Adrenal gland (tissue), 12 donors: ENCODE results near the gene NCOA5. TPM values are rescaled to one million over a fixed set of nuclear protein-coding genes. Genes with fewer than 3 reads are reported as not detected.
"Not testable (repeated sequence)": the region's sequence is repeated elsewhere in the genome, so short reads cannot be mapped to it uniquely, and the experiment has no call there.

Experiments
- DNase-seq, 7 donors: peaks; one replicate each; pipeline ENCODE4 v3.0.0-alpha.2; 2019 to 2020
- H3K27ac ChIP-seq, 5 donors: fragments of 200-600 bp; sonication (generic) in 4 of 5; 1 replicate in 3 of 5; 2 replicates in 2 of 5; pipeline versions ENCODE4 v1.5.1 to v1.8.0; 2016 to 2020; ENCODE audit warnings: mild to moderate bottlenecking in 1 of 5
- H3K27me3 ChIP-seq: fragments of 200-600 bp; 2 replicates; pipeline ENCODE4 v1.8.0; 2021
- H3K36me3 ChIP-seq, 2 donors: fragments of 200-600 bp; replicated peaks in 1 of 2; 1 replicate in 1 of 2; 2 replicates in 1 of 2; pipeline versions ENCODE4 v1.5.1 to v1.8.0; 2018 to 2022
- H3K4me1 ChIP-seq, 2 donors: fragments of 200-600 bp; replicated peaks in 1 of 2; 1 replicate in 1 of 2; 2 replicates in 1 of 2; pipeline versions ENCODE4 v1.5.1 to v1.8.0; 2018 to 2021
- H3K4me3 ChIP-seq, 4 donors: fragments of 200-600 bp; sonication (generic) in 3 of 4; one replicate each; pipeline ENCODE4 v1.5.1; 2016 to 2018
- H3K9me3 ChIP-seq, 3 donors: fragments of 200-600 bp; sonication (generic) in 1 of 3; replicated peaks in 1 of 3; 1 replicate in 2 of 3; 2 replicates in 1 of 3; pipeline versions ENCODE4 v1.5.1 to v1.8.0; 2016 to 2021
- POLR2A ChIP-seq, 2 donors: fragments of 450-650 bp; IDR thresholded peaks; one replicate each; pipeline ENCODE4 v1.6.1; 2017; ENCODE audit warnings: antibody characterized with exemption in 2 of 2, mild to moderate bottlenecking in 2 of 2, moderate library complexity in 1 of 2
- WGBS, 4 donors: extraction: QIAGEN DNeasy Blood & Tissue Kit in 2 of 4; methylation state at CpG; one replicate each; pipeline versions ENCODE4 v1.1.5 to v1.1.7; 2013 to 2017; 5-methylcytosine and 5-hydroxymethylcytosine counted together
- intact Hi-C, 2 donors: fragments of 100-400 bp; cut with DNase I; formaldehyde crosslinking; loops; one replicate each; pipeline versions ENCODE4 v1.14.1 to v1.15.0; 2022 to 2023
- polyA plus RNA-seq, 3 donors: library from polyadenylated mRNA; stranded (reverse); fragments of 200-250 nt in 2 of 3; fragments of 350-450 nt in 1 of 3; fragmentation: Illumina TruSeq in 1 of 3; extraction: RNeasy Lipid Tissue Mini Kit (QIAGEN cat#74804) in 1 of 3; gene quantifications; one replicate each; pipeline ENCODE4 v1.2.3, GENCODE V29; 2013 to 2014
- total RNA-seq, 9 donors: library from RNA; depleted of rRNA in 4 of 9; stranded (reverse); fragments of >200 nt in 4 of 9; fragments of 120-200 nt in 1 of 9; fragmentation: NEBNext Ultra II Directional in 1 of 9; extraction: Animal tissue kit (Norgen Biotek cat#: 25700) in 1 of 9; gene quantifications; one replicate each; pipeline versions ENCODE4 v1.1.0 to v1.2.4, GENCODE V29; 2013 to 2023
- TF ChIP-seq, protein P1 (sequence below), 6 experiments: fragments of 450-650 bp in 4 of 6; fragments of 200-600 bp in 2 of 6; sonication (generic) in 1 of 6; IDR thresholded peaks; 1 replicate in 5 of 6; 2 replicates in 1 of 6; pipeline versions ENCODE4 v1.5.1 to v1.8.0; 2016 to 2021; ENCODE audit warnings: antibody characterized with exemption in 6 of 6, mild to moderate bottlenecking in 2 of 6, moderate library complexity in 1 of 6
- donor health status: healthy with polysubstance abuse.
- donor health status: Bipolar disorder and iron deficiency.
- donor health status: DM: yes; HTN: yes; CAD: no.
- donor health status: DM: no; HTN: no; CAD: no.
- donor health status: DM: no; HTN: no; CAD: no.
- donor health status: DM: yes; HTN: yes; CAD: no.

NCOA5 gene
- total and polyA plus RNA-seq, 12 donors = 17.8 to 44.8 (median 24.7) TPM

DNA sequence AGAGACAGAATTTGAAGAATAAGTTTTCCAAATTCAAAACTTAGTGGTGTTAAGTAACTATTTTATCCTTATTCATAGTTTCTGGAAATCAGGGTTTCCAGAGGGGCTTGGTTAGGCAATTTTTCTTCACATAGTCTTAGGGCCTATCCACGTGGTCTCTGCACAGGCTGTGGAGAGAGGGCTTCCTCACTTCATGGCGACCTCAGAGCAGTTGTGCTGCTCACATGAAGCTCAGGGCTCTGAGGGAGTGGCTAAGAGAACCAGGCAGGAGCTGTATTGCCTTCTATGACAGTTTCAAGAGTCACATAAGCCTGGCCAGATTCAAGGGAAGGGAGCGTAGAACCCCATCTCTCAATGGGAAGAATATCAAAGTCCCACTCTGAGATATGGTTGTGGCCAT, 14.5 kb upstream of the NCOA5 start:
- no peaks in the 10 kb centered on the region for H3K27me3 ChIP-seq
- no peak for DNase-seq
- intact Hi-C loops = no loop called here
- no peaks in the 10 kb centered on the region for H3K9me3 ChIP-seq
- H3K4me1 ChIP-seq = no peaks in the 10 kb centered on the region
- no peaks in the 10 kb centered on the region for H3K36me3 ChIP-seq
- WGBS, 4 donors = 50 to 90% (median 81%) methylated on average over 1 to 3 of the region's 3 CpGs
- H3K4me3 ChIP-seq = no peak overlapping the region
- TF ChIP-seq POLR2A (IDR thresholded peaks at IDR 0.05) = no peak
- TF ChIP-seq, protein P1, sequence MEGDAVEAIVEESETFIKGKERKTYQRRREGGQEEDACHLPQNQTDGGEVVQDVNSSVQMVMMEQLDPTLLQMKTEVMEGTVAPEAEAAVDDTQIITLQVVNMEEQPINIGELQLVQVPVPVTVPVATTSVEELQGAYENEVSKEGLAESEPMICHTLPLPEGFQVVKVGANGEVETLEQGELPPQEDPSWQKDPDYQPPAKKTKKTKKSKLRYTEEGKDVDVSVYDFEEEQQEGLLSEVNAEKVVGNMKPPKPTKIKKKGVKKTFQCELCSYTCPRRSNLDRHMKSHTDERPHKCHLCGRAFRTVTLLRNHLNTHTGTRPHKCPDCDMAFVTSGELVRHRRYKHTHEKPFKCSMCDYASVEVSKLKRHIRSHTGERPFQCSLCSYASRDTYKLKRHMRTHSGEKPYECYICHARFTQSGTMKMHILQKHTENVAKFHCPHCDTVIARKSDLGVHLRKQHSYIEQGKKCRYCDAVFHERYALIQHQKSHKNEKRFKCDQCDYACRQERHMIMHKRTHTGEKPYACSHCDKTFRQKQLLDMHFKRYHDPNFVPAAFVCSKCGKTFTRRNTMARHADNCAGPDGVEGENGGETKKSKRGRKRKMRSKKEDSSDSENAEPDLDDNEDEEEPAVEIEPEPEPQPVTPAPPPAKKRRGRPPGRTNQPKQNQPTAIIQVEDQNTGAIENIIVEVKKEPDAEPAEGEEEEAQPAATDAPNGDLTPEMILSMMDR (IDR thresholded peaks at IDR 0.05) = no peak
- H3K27ac ChIP-seq = no peak overlapping the region

DNA sequence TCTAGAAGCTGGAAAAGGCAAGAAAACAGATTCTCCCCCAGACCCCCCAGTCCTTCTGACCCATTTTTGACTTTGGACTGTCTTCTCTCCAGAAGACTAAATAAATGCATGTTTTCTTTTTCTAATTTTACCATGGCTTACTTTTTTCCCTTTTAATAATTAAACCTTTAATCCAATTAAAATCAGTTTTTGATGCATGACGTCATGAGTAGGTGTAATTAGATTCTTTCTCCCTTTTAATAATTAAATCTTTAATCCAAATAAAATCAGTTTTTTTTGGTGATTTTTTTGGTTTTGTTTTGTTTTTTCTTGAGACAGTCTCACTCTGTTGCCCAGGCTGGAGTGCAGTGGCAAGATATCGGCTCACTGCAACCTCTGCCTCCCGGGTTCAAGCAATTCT, 13.2 kb upstream of the NCOA5 start:
- no peaks in the 10 kb centered on the region for H3K9me3 ChIP-seq
- no peaks in the 10 kb centered on the region for H3K36me3 ChIP-seq
- intact Hi-C loops = no loop called here
- TF ChIP-seq POLR2A (IDR thresholded peaks at IDR 0.05) = no peak
- TF ChIP-seq, protein P1 (IDR thresholded peaks at IDR 0.05) = no peak
- H3K27me3 ChIP-seq = no peaks in the 10 kb centered on the region
- no peaks in the 10 kb centered on the region for H3K4me1 ChIP-seq
- no peak overlapping the region for H3K4me3 ChIP-seq
- DNase-seq = no peak
- H3K27ac ChIP-seq = no peak overlapping the region
- WGBS, 4 donors = 80 to 87% (median 83%) methylated on average over 3 of the region's 3 CpGs

DNA sequence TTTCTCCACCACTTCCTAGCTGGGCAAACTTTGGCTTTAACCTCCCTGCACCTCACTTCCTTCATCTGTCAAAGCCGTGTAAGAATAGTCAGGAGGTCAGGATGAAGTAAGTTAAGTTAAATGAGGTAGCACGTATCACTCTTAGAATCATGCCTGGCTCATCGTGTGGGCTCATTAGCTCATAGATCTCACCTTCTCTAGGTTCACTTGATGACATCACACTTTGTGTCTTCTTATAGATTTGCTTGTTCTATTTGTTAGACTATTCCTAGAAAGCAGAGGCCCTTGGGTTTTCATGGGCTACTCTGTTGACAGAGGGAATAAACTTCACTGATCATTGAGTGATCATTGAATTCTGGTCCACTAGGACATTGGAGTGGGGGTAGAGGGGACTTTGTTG, 12.2 kb upstream of the NCOA5 start:
- H3K4me1 ChIP-seq = no peaks in the 10 kb centered on the region
- 78 to 85% (median 82%) methylated on average over 3 of the region's 3 CpGs for WGBS, 4 donors
- intact Hi-C loops = no loop called here
- H3K27ac ChIP-seq = no peak overlapping the region
- H3K27me3 ChIP-seq = no peaks in the 10 kb centered on the region
- no peak overlapping the region for H3K4me3 ChIP-seq
- DNase-seq = no peak
- H3K9me3 ChIP-seq = no peaks in the 10 kb centered on the region
- H3K36me3 ChIP-seq = no peaks in the 10 kb centered on the region
- TF ChIP-seq, protein P1 (IDR thresholded peaks at IDR 0.05) = no peak
- TF ChIP-seq POLR2A (IDR thresholded peaks at IDR 0.05) = no peak

DNA sequence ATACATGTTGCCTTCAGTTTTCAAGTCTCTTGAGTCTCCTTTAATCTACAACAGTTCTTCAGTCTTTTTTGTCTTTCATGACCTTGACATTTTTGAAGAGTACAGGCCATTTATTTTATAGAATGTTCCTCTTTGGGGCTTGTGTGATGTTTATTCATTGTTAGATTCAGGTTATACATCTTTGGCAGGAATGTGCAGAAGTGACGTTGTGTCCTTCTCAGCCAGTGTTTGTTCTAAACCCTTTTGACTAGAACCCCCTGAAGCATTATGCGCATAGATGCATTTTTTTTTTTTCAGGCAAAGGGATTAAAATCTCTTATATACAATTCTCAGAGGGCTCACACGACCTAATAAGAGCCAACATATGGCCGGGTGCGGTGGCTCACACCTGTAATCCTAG, 11.2 kb upstream of the NCOA5 start:
- H3K4me3 ChIP-seq = no peak overlapping the region
- DNase-seq = no peak
- no peaks in the 10 kb centered on the region for H3K4me1 ChIP-seq
- H3K36me3 ChIP-seq = no peaks in the 10 kb centered on the region
- no peak overlapping the region for H3K27ac ChIP-seq
- TF ChIP-seq POLR2A (IDR thresholded peaks at IDR 0.05) = no peak
- TF ChIP-seq, protein P1 (IDR thresholded peaks at IDR 0.05) = no peak
- intact Hi-C loops = no loop called here
- H3K9me3 ChIP-seq = no peaks in the 10 kb centered on the region
- no peaks in the 10 kb centered on the region for H3K27me3 ChIP-seq
- 68 to 71% (median 70%) methylated on average over 5 of the region's 5 CpGs for WGBS, 4 donors

DNA sequence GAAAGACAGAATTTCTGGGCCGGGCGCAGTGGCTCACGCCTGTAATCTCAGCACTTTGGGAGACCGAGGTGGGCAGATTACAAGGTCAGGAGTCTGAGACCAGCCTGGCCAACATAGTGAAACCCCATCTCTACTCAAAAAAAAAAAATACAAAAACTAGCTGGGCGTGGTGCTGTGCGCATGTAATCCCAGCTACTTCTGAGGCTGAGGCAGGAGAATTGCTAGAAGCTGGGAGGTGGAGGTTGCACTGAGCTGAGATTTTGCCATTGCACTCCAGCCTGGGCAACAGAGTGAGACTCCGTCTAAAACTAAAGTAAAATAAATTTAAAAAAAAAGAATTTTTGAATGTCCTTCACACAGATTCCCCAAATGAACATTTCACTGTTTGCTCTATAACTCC, 10.7 kb upstream of the NCOA5 start:
- H3K4me3 ChIP-seq, H3K27ac ChIP-seq, H3K36me3 ChIP-seq, DNase-seq, H3K9me3 ChIP-seq, H3K27me3 ChIP-seq, H3K4me1 ChIP-seq, intact Hi-C loops: not testable (repeated sequence)
- WGBS, 4 donors = 79 to 86% (median 80%) methylated on average over 7 of the region's 7 CpGs
